Activated CD4-positive, alpha-beta T cell treated with anti-CD3 and anti-CD28 coated beads, Interleukin-2, amount 50 U/mL, for 24 hours (primary cell): ENCODE data around the gene CENPT.

Experiments used
- DNase-seq, 2 donors: peaks; one replicate each; pipeline ENCODE4 v3.0.0-alpha.2; 2020; ENCODE audit warnings: low read depth in 1 of 2, low spot score in 1 of 2

CENPT gene

DNA sequence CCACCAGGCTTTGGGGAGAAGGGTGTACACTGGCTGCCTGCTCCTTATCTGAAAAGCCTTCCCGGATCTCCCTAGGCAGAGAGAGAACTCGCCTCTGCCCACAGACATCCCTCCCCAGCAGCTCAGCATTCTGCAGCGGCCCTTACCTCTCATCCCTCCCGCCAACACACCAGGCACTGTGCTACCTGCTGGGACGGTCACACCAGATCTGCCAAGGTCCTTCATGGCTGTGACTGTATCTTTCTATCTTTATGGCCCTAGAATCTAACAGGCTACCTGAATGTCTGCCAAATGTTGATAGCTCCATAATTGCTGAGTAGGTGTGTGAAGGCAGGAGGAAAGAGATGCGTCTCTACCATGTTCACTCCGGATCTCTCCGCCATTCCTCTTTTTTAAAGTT is 32.9 kb downstream of the CENPT start:
- DNase-seq: no peak

DNA sequence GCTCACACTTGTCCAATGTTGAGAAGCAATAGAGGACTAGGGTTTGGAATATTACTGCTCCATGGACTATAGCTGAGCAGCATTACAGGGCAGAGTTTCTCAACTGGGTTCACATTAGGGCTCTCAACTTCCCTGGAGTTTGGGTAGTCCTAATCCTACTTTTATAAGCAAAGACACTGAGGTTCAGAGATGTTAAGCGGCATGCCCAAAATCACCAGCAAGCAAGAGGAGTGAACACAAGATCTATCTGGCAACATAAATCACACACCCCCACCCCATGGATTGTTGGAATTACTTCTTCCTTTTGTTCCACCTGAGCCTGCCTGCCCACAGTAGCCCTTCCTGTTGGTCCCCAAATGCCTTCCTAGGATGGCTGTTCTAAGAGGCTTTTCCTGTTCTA is 35.6 kb downstream of the CENPT start:
- no peak for DNase-seq

DNA sequence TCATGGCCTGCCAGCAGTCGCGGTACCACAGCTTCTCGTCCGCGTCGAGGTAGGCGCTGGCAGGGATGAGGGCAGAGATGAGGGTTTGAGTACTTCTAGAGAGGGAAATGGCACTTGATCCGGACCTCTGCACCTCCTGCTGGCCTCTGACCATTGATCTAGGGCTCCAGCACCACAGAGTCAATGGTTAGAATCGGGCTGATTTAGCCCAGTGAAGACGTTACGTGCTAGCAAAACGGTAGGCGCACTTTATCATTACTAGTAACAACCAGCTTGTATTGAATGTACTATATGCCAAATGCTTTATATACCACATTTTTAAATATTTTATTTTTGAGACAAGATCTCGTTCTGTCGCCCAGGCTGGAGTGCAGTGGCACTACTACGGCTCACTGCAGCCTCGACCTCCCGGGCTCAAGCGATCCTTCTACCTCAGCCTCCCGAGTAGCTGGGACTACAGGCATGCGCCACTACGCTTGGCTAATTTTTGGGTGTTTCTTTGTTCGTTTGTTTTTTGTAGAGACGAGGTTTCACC is 40.3 kb downstream of the CENPT start:
- no peak for DNase-seq

DNA sequence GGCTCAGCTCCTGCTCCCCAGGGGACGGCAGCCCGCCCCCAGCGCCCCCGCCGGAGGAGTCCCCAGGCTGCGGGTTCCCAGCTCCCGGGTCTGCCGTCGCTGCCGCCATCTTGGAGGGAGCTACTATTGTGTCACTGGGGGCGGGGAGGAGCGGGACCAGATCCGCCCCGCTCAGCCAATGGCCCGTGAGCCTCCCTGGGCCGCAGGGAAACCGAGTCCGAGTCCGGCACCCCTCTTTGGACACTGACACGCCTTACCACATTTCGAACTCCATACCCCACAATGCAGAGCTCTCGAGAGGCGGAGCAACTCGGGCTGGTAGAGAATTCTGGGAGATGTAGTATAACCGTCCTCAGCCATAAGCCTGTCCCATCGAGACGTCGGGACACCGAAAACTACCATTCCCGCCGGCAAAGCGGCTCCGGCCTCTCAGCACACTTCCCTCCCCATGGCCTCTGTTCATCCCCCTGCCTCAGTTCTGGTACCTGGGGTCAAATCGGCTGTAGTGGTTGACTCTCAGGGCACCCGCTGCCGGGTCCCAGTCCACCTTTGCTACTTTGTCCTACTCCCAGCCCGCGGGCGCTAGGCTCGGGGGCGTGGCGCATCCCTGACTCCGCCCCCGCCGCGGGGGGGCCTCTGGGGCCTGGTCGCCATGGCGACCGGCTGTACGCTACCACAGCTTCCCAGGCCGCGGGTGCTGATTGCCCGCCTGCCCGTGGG is 40.9 kb downstream of the CENPT start, which contains the start of the genes RANBP10 and TSNAXIP1:
TSS of gene RANBP10 (minus strand) at position 133 of the 720 bp plus-strand sequence. CDS start at position 109, 24 bp downstream.
TSS of gene TSNAXIP1 (plus strand) at position 462 of the 720 bp plus-strand sequence. CDS start 261 bp downstream, outside the sequence.
- peak; percentile 84 to 97 for DNase-seq

DNA sequence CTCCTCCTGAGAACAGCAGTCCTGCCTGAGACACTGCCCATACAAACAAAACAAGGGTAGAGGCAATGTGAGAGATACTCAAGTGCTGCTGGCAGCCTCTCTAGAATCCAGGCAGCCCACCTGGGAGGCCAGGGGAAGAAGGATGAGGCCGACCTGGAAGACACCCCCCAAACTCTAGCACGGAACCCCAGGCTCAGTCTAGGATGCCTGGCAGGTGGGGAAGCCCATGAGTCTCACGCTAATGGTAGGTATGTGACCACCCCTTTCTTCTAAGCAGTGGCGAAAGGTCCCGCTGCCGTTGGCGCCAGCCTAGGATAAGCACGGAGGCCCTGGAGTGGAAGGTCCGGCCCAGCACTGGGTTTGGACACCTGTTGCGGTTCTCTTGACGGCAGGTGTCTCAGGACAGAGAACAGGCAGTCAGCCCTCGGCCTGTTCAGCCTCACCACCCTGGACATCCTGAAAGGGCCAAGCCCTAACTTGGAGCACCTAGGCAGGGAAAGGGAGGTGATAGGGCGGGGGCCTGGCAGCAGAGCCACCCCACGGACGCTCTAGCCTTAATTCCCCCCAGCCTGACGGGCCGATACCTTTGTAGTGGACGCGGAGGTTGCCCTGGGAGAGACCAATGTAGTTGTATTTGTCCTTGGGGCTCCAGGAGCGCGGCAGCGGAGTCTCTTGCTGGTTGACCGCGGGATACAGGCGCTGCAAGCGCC is 41.6 kb downstream of the CENPT start:
- DNase-seq: no peak

DNA sequence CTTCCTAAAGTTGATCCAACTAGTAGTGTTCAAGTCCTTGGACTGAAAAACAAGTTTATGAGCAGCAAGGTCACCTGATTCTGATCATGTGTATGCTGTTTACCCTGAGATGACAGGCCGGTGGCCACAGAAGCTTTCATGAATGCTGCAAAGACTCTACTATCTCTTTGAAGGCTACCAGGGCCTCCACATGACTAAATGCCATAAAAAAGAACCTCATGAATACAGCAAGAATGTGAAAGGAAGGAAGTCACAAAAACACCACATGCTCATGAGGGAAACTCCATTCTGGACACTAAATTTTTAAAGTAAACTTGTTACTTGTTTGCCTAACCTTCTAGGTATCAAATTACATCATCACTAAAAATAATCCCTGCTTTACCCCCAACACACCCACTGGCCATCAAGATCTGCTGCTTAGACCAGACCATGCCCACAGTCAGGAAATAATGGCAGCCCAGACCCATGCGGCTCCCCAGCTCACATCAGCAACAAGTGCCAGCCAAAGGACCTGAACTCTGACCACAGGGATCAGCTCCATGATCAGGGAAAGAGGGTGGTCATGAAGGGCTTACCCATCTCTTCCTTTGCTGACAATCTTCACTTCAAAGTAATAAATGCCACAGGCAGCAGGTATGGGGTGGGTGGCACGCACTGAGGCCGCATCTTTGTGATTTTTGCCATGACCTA is 42.5 kb downstream of the CENPT start:
- no peak for DNase-seq

DNA sequence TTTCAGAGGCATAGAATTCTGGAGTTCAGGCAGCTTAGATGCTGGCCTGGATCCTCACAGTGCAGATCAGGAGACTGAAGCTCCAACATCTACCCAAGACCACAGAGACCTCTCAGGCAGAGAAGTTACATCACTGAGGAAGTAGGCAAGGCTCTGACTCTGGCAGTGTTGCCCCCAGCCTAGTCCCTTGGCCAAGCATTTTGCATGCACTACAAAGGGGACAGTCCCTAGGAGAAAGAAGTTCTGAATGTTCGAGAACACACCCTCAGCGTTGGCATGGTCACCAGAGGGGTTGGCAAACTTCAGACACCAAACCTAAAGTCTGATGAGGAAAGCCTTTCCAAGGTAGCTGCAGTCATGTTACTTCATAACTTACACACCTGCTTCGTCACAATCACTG is 43.6 kb downstream of the CENPT start:
- DNase-seq: no peak

DNA sequence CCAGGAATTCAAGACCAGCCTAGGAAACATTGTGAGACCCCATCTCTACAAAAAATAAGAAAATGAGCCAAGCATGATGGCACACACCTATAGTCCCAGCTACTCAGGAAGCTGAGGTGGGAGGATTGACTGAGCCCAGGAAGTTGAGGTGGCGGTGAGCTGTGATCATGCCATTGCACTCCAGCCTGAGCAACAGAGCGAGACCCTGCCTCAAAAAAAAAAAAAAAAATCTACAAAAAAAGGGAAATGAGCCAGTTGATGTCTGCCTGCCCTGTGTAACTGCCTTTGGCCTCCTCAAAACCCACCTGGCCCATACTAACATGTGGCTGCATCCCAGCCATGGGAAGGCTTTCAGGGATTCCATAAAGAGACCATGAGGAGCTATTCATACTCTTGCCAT is 45.6 kb downstream of the CENPT start:
- DNase-seq: no peak

DNA sequence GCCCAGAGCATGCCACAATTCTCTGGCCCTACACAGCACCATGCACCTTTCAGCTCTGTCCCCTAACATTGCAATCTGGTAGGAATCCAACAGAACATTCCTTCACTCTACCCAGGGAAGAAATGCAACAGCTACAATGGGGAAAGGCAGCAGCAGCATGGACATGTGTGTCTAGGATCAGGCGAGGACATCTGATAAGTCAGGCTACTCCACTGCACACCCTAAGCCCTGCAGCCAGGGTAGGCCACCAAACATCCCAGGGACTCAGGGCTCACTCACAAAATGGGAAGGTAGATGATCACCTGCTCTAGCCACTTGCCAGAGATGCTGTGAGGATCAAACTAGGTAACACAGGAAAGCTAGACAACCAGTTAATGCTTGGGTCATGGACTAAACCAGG is 46.3 kb downstream of the CENPT start:
- DNase-seq: no peak

DNA sequence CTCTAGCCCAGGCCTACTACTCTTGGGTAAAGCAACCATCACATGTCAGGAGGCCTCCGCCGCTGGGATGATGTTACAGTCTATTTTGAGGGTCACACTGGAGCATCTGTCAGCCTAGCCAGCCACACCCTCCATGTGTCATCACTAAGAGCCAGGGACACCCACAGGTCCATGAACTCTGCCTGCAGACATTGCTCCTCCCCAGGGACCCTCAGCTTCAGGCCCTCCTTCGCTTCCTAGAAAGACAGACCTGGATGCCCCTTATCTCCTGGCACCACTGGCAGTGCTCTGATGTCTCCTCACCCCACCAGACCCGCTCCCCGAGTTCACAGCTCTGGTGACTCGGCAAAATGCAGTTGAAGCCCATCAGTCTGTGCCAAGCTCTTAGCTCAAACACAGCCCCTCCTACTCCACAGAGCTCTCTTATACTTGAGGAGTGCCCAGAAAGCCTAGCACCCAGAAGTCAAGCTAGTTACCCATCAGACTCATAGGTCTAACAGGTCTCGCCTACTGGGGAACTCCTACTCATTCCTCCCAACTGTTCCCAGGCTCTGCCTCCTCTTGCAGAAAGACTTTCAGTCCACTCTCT is 47.1 kb downstream of the CENPT start:
- DNase-seq: no peak

DNA sequence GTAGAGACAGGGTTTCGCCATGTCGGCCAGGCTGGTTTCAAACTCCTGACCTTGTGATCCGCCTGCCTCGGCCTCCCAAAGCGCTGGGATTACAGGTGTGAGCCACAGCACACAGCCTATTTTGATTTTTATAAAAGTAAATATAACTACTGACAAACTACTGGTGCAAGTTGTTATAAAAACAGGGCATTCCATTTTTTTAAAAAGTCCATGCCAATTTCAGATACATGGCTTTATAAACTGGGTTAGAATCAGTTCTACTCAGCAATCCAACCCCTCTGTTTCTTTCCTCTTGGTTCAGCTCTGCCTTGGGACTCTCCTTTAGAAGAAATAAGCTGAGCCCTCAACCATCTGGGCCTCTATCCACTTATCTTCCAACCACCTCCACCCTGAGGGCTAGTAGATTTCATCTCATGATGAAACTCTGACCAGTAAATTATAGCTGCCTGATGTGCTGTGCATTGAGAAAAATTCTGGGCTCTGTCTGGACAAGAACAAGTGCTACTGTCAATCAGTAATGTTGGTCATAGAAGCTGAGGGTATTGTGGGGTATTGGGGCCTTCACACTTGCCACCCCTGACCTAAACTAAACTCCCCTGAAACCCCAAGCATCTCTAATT is 51.3 kb downstream of the CENPT start:
- DNase-seq: no peak

DNA sequence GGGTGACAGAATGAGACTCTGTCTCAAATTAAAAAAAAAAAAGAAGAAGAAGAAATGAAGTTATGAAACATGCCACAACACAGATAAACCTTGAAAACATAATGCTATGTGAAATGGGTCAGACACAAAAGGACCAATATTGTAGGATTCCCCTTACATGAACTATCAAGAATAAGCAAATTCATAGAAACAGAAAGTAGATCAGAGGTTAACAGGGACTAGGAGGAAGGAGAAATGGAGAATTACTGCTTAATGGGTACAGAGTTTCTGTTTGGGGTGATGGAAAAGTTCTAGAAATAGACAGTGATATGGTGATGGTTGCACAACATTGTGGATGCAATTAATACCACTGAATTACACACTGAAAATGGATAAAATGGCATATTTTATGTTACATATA is 57.4 kb downstream of the CENPT start:
- no peak for DNase-seq

DNA sequence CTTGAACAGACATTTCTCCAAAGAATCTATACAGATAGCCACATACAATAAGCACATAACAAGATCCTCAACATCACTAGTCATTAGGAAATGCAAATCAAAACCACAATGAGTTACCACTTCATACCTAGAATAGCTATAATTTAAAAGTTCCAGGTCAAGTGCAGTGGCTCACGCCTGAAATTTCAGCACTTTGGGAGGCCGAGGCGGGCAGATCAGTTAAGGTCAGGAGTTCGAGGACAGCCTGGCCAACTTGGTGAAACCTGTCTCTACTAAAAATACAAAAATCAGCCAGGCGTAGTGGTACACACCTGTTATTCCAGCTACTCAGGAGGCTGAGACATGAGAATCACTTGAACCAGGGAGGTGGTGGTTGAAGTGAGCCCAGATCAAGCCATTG is 61.0 kb downstream of the CENPT start:
- no peak for DNase-seq

DNA sequence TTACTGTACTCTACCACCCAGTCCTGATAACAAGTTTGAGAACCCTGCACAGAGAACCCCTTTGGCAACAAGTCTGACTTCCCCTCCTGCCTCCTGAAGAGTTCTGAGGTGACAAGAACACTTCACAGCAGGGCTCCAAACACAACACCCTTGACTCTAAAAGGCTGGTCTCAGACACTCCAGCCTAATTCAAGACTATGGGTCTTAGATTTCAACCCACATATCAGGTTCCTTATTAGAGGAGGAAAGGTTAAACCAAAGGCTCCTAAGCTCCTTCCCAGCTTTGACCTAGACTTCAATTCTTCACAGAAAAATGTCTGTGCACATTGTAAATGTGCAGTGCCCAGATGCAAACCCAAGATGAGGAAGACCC is 64.2 kb downstream of the CENPT start:
- no peak for DNase-seq

DNA sequence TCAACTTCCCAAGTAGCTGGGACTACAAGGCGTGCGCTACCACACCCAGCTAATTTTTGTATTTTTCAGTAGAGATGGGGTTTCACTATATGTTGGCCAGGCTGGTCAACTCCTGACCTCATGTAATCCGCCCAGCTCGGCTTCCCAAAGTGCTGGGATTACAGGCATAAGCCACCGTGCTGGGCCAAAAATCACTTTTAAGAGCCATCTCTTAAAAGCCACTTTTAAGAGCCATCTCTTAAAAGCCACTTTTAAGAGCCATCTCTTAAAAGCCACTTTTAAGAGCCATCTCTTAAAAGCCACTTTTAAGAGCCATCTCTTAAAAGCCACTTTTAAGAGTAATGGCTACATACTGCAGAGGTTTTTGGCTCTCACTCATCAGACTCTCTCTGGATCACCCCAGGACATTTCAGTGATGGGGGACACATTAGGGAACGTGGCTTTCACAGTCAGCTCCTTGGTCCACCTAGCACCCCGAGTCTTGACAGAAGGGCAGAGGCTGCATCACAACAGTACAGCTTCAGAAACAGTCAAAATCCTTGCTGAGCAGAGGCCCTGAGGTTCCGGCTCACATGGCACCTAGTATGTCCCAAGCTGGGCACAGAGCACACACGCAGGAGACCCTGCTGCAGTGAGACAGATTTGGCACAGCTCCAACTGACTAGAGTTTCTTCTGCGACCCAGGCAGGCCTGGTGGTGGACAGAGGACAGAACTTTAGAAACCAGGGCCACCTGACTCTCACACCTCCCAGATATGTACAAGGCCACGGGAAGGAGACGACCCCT is 64.7 kb downstream of the CENPT start:
- DNase-seq: no peak

DNA sequence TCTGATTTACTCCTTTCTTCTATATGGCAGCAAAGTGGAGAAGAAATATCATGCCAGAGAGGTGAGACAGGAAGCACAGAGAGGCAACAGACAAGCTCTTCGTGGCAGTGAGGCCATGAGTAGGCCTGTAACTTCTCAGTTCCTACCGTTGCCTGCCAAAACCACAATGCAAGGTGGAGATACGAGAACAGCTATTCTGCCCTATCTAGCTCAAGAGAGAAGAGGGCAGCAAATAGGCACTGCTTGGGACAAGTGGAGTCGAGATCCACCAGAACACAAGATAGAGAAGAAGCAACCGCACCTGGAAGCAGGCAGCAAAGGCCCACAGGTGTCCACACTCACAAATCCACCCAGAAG is 66.0 kb downstream of the CENPT start:
- no peak for DNase-seq

DNA sequence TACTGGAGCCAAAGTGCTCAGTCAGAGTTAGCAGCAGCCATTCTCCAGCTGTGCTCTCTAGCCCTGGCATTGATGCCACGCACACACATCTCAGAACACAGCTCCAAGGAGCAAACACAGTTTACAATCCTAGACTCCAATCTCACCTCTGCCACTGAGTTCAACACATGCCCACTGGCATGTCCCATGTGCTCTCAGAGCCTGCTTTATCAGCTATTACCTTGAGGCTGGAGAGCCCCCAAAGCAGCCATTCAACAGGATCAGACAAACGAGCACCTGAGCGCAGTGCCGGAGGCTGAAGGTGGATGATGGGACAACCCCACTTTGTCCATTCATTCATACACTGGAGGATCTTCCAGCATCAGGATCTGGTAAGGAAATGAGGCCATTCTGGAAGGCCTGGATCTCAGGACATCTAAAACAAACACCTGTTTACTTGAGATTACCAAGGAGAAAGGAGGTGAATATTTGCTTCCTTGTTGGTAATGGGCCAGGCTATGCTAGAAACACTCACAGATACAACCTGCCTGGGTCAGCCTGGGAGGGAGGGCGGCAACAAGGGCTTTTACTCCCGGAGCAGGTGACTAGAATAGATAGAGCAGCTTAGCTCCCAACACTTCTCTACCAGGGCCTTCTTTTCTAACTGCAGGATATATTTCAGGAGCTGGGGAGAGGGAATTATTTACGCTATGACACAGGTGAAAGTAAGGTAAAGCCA is 66.5 kb downstream of the CENPT start:
- DNase-seq: no peak

DNA sequence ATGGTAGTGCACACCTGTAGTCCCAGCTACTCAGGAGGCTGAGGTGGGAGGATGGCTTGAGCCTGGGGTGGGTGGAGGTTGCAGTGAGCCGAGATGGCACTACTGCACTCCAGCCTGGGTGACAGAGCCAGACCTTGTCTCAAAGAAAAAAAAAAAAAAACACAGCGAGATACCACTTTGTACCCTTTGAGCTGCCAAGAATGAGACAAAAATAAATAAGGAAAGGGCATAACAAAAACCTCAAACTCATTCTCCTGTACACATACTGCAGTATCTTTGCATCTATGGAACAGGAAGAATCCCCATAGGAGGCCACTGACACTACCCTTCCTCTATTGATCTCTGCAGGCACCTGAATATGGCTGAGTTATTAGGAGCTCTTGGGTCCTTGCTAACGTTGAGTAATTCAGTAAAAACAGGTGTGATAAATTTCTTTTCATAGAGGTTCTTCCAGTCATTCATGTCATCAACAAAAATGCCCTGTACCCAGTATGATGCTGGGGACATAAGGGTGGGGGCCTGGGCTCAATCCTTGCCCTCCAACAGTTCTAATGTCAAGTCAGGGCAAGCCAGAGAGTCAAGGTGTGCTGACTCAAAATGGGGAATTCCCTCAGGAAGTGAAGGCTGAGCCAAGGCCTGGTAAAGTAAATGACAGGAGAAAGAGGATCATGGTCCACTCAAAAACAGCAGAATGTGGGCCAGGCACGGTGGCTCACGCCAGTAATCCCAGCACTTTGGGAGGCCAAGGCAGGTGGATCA is 68.1 kb downstream of the CENPT start:
- no peak for DNase-seq
